T-helper 17 cell (primary cell): ENCODE data around the gene PPP2R1B. TPM values are rescaled to one million over a fixed set of nuclear protein-coding genes. Genes with fewer than 3 reads are reported as not detected.

Experiments
- ATAC-seq: fragments of 150-1000 bp; cut with Tn5 transposase; 2 replicates; pipeline ENCODE4 v1.10.0; 2021; ENCODE audit warnings: mild to moderate bottlenecking, moderate library complexity
- DNase-seq, 3 donors: peaks; one replicate each; pipeline versions ENCODE4 v3.0.0 to v3.0.0-alpha.2; 2020 to 2021
- H3K9me3 ChIP-seq: one replicate; pipeline ENCODE4 v1.7.0; 2013; ENCODE audit warnings: low read length, mild to moderate bottlenecking; ENCODE audit not compliant: control insufficient read depth, poor library complexity, severe bottlenecking
- H3K27ac Mint-ChIP-seq: one replicate; pipeline ENCODE4 v1.8.0; 2022; ENCODE audit warnings: mild to moderate bottlenecking, moderate library complexity, mixed read lengths
- H3K27me3 Mint-ChIP-seq: one replicate; pipeline ENCODE4 v1.8.0; 2022; ENCODE audit warnings: mixed read lengths
- H3K36me3 Mint-ChIP-seq: one replicate; pipeline ENCODE4 v1.8.0; 2022; ENCODE audit warnings: low read depth, mixed read lengths
- H3K4me1 Mint-ChIP-seq: one replicate; pipeline ENCODE4 v1.8.0; 2022; ENCODE audit warnings: mild to moderate bottlenecking, mixed read lengths
- H3K4me3 Mint-ChIP-seq: one replicate; pipeline ENCODE4 v1.8.0; 2022; ENCODE audit warnings: mild to moderate bottlenecking, moderate library complexity, mixed read lengths
- total RNA-seq, 4 donors: library from RNA in 2 of 4; stranded (reverse) in 2 of 4; gene quantifications; one replicate each; pipeline ENCODE4 v1.2.3 and lab custom pipeline; 2022 to 2026

PPP2R1B gene
- total RNA-seq (10 to 100 TPM; 26.4 to 32.0 TPM), total RNA-seq (lab: John Stamatoyannopoulos, UW) (43.3 to 63.2 reads per million in 2 donors)

GRCh38 chr11:111765984-111766833 is at the start of gene PPP2R1B:
Gene PPP2R1B, minus strand, starts transcription at chr11:111766389. Its CDS starts 28 bp downstream, at chr11:111766361.
- Mint-ChIP-seq H3K4me1 (peaks cover 29% of the 10 kb centered on the region), H3K4me3 (peak within 1 kb of the TSS; percentile 99), H3K36me3 (peaks cover 13% of the 10 kb centered on the region), H3K27me3 (no peaks in the 10 kb centered on the region), H3K27ac (peak within 1 kb of the TSS; percentile 97)
- DNase-seq (peak; percentile 51 to 70 (median 66)), ATAC-seq (peak; percentile 98)
- no peaks in the 10 kb centered on the region for H3K9me3 ChIP-seq

GRCh38 chr11:111815489-111815888 is 49.3 kb upstream of the PPP2R1B start:
- Mint-ChIP-seq H3K4me3 (no peak overlapping the region), H3K27me3 (no peaks in the 10 kb centered on the region), H3K4me1 (peaks cover 9% of the 10 kb centered on the region), H3K36me3 (peaks cover 5% of the 10 kb centered on the region), H3K27ac (peak overlapping the region; percentile 80)
- no peak for DNase-seq
- no peaks in the 10 kb centered on the region for H3K9me3 ChIP-seq
- ATAC-seq = no peak

- no peak for ATAC-seq
- Mint-ChIP-seq H3K27ac (peak overlapping the region; percentile 80), H3K4me1 (peaks cover 9% of the 10 kb centered on the region)
Observed at GRCh38 chr11:111814557-111815320, 48.5 kb upstream of the PPP2R1B start.

GRCh38 chr11:111814106-111814505 is 47.9 kb upstream of the PPP2R1B start:
- H3K36me3 Mint-ChIP-seq = peaks cover 5% of the 10 kb centered on the region
- ATAC-seq = no peak

More at GRCh38 chr11:111814557-111815320, 48.5 kb upstream of the PPP2R1B start:
- H3K4me3 Mint-ChIP-seq = no peak overlapping the region
- no peaks in the 10 kb centered on the region for H3K9me3 ChIP-seq
- DNase-seq = no peak
- H3K27me3 Mint-ChIP-seq = no peaks in the 10 kb centered on the region
- peaks cover 5% of the 10 kb centered on the region for H3K36me3 Mint-ChIP-seq

GRCh38 chr11:111812211-111812610 is 46.0 kb upstream of the PPP2R1B start:
- Mint-ChIP-seq H3K4me3 (no peak overlapping the region), H3K36me3 (peaks cover 7% of the 10 kb centered on the region), H3K4me1 (peaks cover 5% of the 10 kb centered on the region), H3K27ac (no peak overlapping the region), H3K27me3 (no peaks in the 10 kb centered on the region)
- no peaks in the 10 kb centered on the region for H3K9me3 ChIP-seq
- DNase-seq (no peak), ATAC-seq (no peak)

More at GRCh38 chr11:111814106-111814505, 47.9 kb upstream of the PPP2R1B start:
- no peak overlapping the region for H3K4me3 Mint-ChIP-seq
- H3K4me1 Mint-ChIP-seq = peaks cover 9% of the 10 kb centered on the region
- H3K27ac Mint-ChIP-seq = peak overlapping the region; percentile 39
- H3K9me3 ChIP-seq = no peaks in the 10 kb centered on the region
- no peak for DNase-seq
- H3K27me3 Mint-ChIP-seq = no peaks in the 10 kb centered on the region

- no peaks in the 10 kb centered on the region for H3K9me3 ChIP-seq
- no peak for DNase-seq
- ATAC-seq = no peak
- no peaks in the 10 kb centered on the region for H3K27me3 Mint-ChIP-seq
- peaks cover 12% of the 10 kb centered on the region for H3K36me3 Mint-ChIP-seq
- peaks cover 5% of the 10 kb centered on the region for H3K4me1 Mint-ChIP-seq
- no peak overlapping the region for H3K27ac Mint-ChIP-seq
- H3K4me3 Mint-ChIP-seq = no peak overlapping the region
Observed at GRCh38 chr11:111811445-111811844, 45.3 kb upstream of the PPP2R1B start.

GRCh38 chr11:111808834-111809233 is 42.6 kb upstream of the PPP2R1B start:
- H3K27ac Mint-ChIP-seq = no peak overlapping the region
- no peak overlapping the region for H3K4me3 Mint-ChIP-seq
- ATAC-seq (no peak), DNase-seq (no peak)
- no peaks in the 10 kb centered on the region for H3K9me3 ChIP-seq
- H3K4me1 Mint-ChIP-seq = peaks cover 3% of the 10 kb centered on the region
- H3K27me3 Mint-ChIP-seq = no peaks in the 10 kb centered on the region
- peaks cover 20% of the 10 kb centered on the region for H3K36me3 Mint-ChIP-seq

GRCh38 chr11:111808063-111808588 is 41.9 kb upstream of the PPP2R1B start:
- DNase-seq = no peak
- Mint-ChIP-seq H3K27me3 (no peaks in the 10 kb centered on the region), H3K4me3 (no peak overlapping the region), H3K36me3 (peaks cover 20% of the 10 kb centered on the region), H3K4me1 (peaks cover 3% of the 10 kb centered on the region), H3K27ac (no peak overlapping the region)
- ATAC-seq = no peak
- H3K9me3 ChIP-seq = no peaks in the 10 kb centered on the region

- H3K36me3 Mint-ChIP-seq = peaks cover 25% of the 10 kb centered on the region
- H3K27ac Mint-ChIP-seq = peak overlapping the region; percentile 56
- H3K27me3 Mint-ChIP-seq = no peaks in the 10 kb centered on the region
- DNase-seq (no peak), ATAC-seq (no peak)
- no peaks in the 10 kb centered on the region for H3K9me3 ChIP-seq
- H3K4me3 Mint-ChIP-seq = peak overlapping the region; percentile 45
- H3K4me1 Mint-ChIP-seq = peaks cover 6% of the 10 kb centered on the region
Observed at GRCh38 chr11:111807076-111807475, 40.9 kb upstream of the PPP2R1B start.

- ATAC-seq (no peak), DNase-seq (no peak)
- Mint-ChIP-seq H3K4me1 (peaks cover 8% of the 10 kb centered on the region), H3K27me3 (no peaks in the 10 kb centered on the region), H3K4me3 (no peak overlapping the region), H3K36me3 (peaks cover 21% of the 10 kb centered on the region), H3K27ac (no peak overlapping the region)
- no peaks in the 10 kb centered on the region for H3K9me3 ChIP-seq
Observed at GRCh38 chr11:111801135-111801534, 34.9 kb upstream of the PPP2R1B start.

GRCh38 chr11:111798279-111798678 is 32.1 kb upstream of the PPP2R1B start:
- no peak overlapping the region for H3K4me3 Mint-ChIP-seq
- peaks cover 18% of the 10 kb centered on the region for H3K36me3 Mint-ChIP-seq
- H3K9me3 ChIP-seq = no peaks in the 10 kb centered on the region
- no peak for DNase-seq
- ATAC-seq = no peak
- H3K27me3 Mint-ChIP-seq = no peaks in the 10 kb centered on the region
- no peak overlapping the region for H3K27ac Mint-ChIP-seq
- H3K4me1 Mint-ChIP-seq = peaks cover 11% of the 10 kb centered on the region

- no peaks in the 10 kb centered on the region for H3K9me3 ChIP-seq
- ATAC-seq = no peak
- no peak for DNase-seq
- Mint-ChIP-seq H3K36me3 (peaks cover 14% of the 10 kb centered on the region), H3K4me1 (peaks cover 9% of the 10 kb centered on the region), H3K4me3 (no peak overlapping the region), H3K27me3 (no peaks in the 10 kb centered on the region), H3K27ac (no peak overlapping the region)
Observed at GRCh38 chr11:111797145-111797581, 31.0 kb upstream of the PPP2R1B start.

- no peak overlapping the region for H3K4me3 Mint-ChIP-seq
- DNase-seq (no peak), ATAC-seq (no peak)
- peaks cover 5% of the 10 kb centered on the region for H3K4me1 Mint-ChIP-seq
- peaks cover 11% of the 10 kb centered on the region for H3K36me3 Mint-ChIP-seq
- no peaks in the 10 kb centered on the region for H3K9me3 ChIP-seq
- no peak overlapping the region for H3K27ac Mint-ChIP-seq
- H3K27me3 Mint-ChIP-seq = no peaks in the 10 kb centered on the region
Observed at GRCh38 chr11:111796696-111797095, 30.5 kb upstream of the PPP2R1B start.
